PC-9 (cell line): ENCODE data around the gene STK38L. TPM values are rescaled to one million over a fixed set of nuclear protein-coding genes. Genes with fewer than 3 reads are reported as not detected.

Source experiments
- BruUV-seq: library from RNA; stranded (reverse); fragments of 400-500 nt; replicated peaks from 2 replicates; lab custom pipeline; 2021; lab: Mats Ljungman, UMichigan
- CTCF ChIA-PET: fragments of 300-600 bp; sonication (Branson Sonifier 250); formaldehyde crosslinking; loops from one replicate; lab custom pipeline; 2022; ENCODE audit warnings: antibody characterized with exemption; lab: Charles Lee
- POLR2A ChIA-PET: fragments of 300-600 bp; sonication (Branson Sonifier 250); formaldehyde crosslinking; loops from one replicate; lab custom pipeline; 2022; ENCODE audit warnings: antibody characterized with exemption; ENCODE audit not compliant: unreplicated experiment; lab: Charles Lee
- DNase-seq, 2 experiments: peaks; one replicate each; pipeline versions ENCODE4 v3.0.0 to v3.0.0-alpha.2; 2015 to 2022; ENCODE audit warnings: mixed read lengths in 1 of 2
- H2AFZ ChIP-seq: fragments of 200-600 bp; sonication (generic); 2 replicates; pipeline ENCODE4 v1.8.1; 2017; ENCODE audit warnings: antibody characterized with exemption
- H3F3A ChIP-seq: fragments of 200-600 bp; sonication (generic); 2 replicates; pipeline ENCODE4 v1.8.1; 2017; ENCODE audit warnings: antibody characterized with exemption, mild to moderate bottlenecking, low read depth; ENCODE audit not compliant: insufficient read depth
- H3K27ac ChIP-seq: fragments of 200-600 bp; sonication (generic); 2 replicates; pipeline ENCODE4 v1.6.1; 2016; ENCODE audit warnings: mixed run types
- H3K27me3 ChIP-seq: fragments of 200-600 bp; sonication (generic); 2 replicates; pipeline ENCODE4 v1.6.1; 2016; ENCODE audit warnings: low read depth, mixed run types; ENCODE audit not compliant: insufficient read depth
- H3K36me3 ChIP-seq: fragments of 200-600 bp; sonication (generic); 2 replicates; pipeline ENCODE4 v1.6.1; 2016; ENCODE audit warnings: low read depth, mixed run types
- H3K4me1 ChIP-seq: fragments of 200-600 bp; sonication (generic); replicated peaks from 2 replicates; pipeline ENCODE4 v1.6.1; 2016; ENCODE audit warnings: mixed run types; ENCODE audit not compliant: insufficient read depth
- H3K4me2 ChIP-seq: fragments of 200-600 bp; sonication (generic); 2 replicates; pipeline ENCODE4 v1.6.1; 2017; ENCODE audit warnings: mixed run types
- H3K4me3 ChIP-seq: fragments of 200-600 bp; sonication (generic); 2 replicates; pipeline ENCODE4 v1.6.1; 2016; ENCODE audit warnings: mixed run types
- H3K79me2 ChIP-seq: fragments of 200-600 bp; sonication (generic); 2 replicates; pipeline ENCODE4 v1.6.1; 2017; ENCODE audit warnings: low read depth, mixed run types
- H3K9me2 ChIP-seq: fragments of 200-600 bp; sonication (generic); 2 replicates; pipeline ENCODE4 v1.8.1; 2017; ENCODE audit warnings: mild to moderate bottlenecking; ENCODE audit not compliant: insufficient read depth
- H3K9me3 ChIP-seq: fragments of 200-600 bp; sonication (generic); 2 replicates; pipeline ENCODE4 v1.8.1; 2016; ENCODE audit warnings: low read depth; ENCODE audit not compliant: insufficient read depth
- H4K20me1 ChIP-seq: fragments of 200-600 bp; sonication (generic); 2 replicates; pipeline ENCODE4 v1.8.1; 2017; ENCODE audit not compliant: insufficient read depth
- CTCF ChIP-seq: fragments of 200-600 bp; sonication (generic); conservative IDR thresholded peaks from 2 replicates; pipeline ENCODE4 v1.6.1; 2017; ENCODE audit warnings: mixed run types, antibody characterized with exemption, mild to moderate bottlenecking, moderate library complexity
- EZH2 ChIP-seq: fragments of 200-600 bp; sonication (generic); IDR thresholded peaks from 2 replicates; pipeline ENCODE4 v1.8.0; 2017; ENCODE audit warnings: antibody characterized with exemption, low read depth
- intact Hi-C: fragments of 100-400 bp; cut with micrococcal nuclease; formaldehyde crosslinking; loops from one replicate; pipeline ENCODE4 v1.10.0; 2022; ENCODE audit not compliant: unreplicated experiment
- total RNA-seq: library from RNA; stranded (reverse); gene quantifications from 2 replicates; pipeline ENCODE4 v1.2.3, GENCODE V29; 2021

The STK38L gene
- total RNA-seq, 1 experiment from 2014 or later, result 34.7 TPM

- H3K27me3 ChIP-seq, result no peaks in the 10 kb centered on the region
- DNase-seq, result no peak
- no peak overlapping the region for H3K4me2 ChIP-seq
- no peaks in the 10 kb centered on the region for H3K79me2 ChIP-seq
- TF ChIP-seq EZH2 (no peak), CTCF (no peak)
- H3K4me1 ChIP-seq, result no peaks in the 10 kb centered on the region
- no peaks in the 10 kb centered on the region for H3K36me3 ChIP-seq
- ChIA-PET CTCF (no interaction called here), POLR2A (no interaction called here)
- no peak overlapping the region for H2AFZ ChIP-seq
- H3K9me2 ChIP-seq, result no peaks in the 10 kb centered on the region
- intact Hi-C loops, result no loop called here
- peaks cover 4% of the 10 kb centered on the region; the same call in 1 of the 2 replicates for H3K9me3 ChIP-seq
- no peak overlapping the region for H3K4me3 ChIP-seq
- no peaks in the 10 kb centered on the region for H3F3A ChIP-seq
- no peak overlapping the region for H3K27ac ChIP-seq
- no peaks in the 10 kb centered on the region for H4K20me1 ChIP-seq
- no TSS peak for BruUV-seq
Measured at GRCh38 chr12:27207615-27208413, 36.3 kb upstream of the STK38L start.

DNA sequence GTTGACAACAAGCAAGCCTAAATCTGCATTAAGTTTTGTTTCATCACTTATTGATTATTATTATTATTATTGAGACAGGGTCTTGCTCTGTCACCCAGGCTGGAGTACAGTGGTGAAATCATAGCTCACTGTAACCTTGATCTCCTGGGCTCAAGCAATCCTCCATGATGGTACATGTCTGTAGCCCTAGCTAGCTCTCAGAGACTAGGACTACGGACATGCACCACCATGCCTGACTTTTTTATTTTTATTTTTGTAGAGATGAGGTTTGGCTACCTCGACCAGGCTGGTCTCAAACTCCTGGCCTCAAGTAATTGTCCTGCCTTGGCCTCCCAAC is 35.7 kb upstream of the STK38L start:
- intact Hi-C loops, result no loop called here
- Histone ChIP-seq H4K20me1 (no peaks in the 10 kb centered on the region), H3K79me2 (no peaks in the 10 kb centered on the region), H3K27ac (no peak overlapping the region), H2AFZ (no peak overlapping the region), H3K4me3 (no peak overlapping the region), H3K27me3 (no peaks in the 10 kb centered on the region), H3K4me1 (no peaks in the 10 kb centered on the region), H3K36me3 (no peaks in the 10 kb centered on the region), H3K9me3 (peaks cover 4% of the 10 kb centered on the region; the same call in 1 of the 2 replicates), H3F3A (no peaks in the 10 kb centered on the region), H3K4me2 (no peak overlapping the region), H3K9me2 (no peaks in the 10 kb centered on the region)
- ChIA-PET POLR2A (no interaction called here), CTCF (no interaction called here)
- no peak for TF ChIP-seq CTCF
- no peak for TF ChIP-seq EZH2
- no TSS peak for BruUV-seq
- no peak for DNase-seq

- CTCF ChIA-PET, result no interaction called here
Measured at GRCh38 chr12:27209257-27209910, 34.7 kb upstream of the STK38L start.

More at GRCh38 chr12:27209257-27209910, 34.7 kb upstream of the STK38L start:
- Histone ChIP-seq H3K4me3 (no peak overlapping the region), H3K79me2 (no peaks in the 10 kb centered on the region), H3K9me3 (peaks cover 4% of the 10 kb centered on the region; the same call in 1 of the 2 replicates), H3K36me3 (no peaks in the 10 kb centered on the region), H2AFZ (no peak overlapping the region), H3K4me1 (no peaks in the 10 kb centered on the region), H3K4me2 (no peak overlapping the region), H3F3A (no peaks in the 10 kb centered on the region), H4K20me1 (no peaks in the 10 kb centered on the region), H3K27ac (no peak overlapping the region), H3K27me3 (no peaks in the 10 kb centered on the region), H3K9me2 (no peaks in the 10 kb centered on the region)
- no peak for DNase-seq
- TF ChIP-seq CTCF (no peak), EZH2 (no peak)
- intact Hi-C loops, result no loop called here
- no TSS peak for BruUV-seq
- POLR2A ChIA-PET, result no interaction called here
